HG03196 (cell line): Measurements from ENCODE around the gene DIS3L2.

Experiments
- ATAC-seq: cut with Tn5 transposase; IDR thresholded peaks from one replicate; pipeline ENCODE4 v1.9.1; 2021; ENCODE audit not compliant: unreplicated experiment

The DIS3L2 gene

GRCh38 chr2:232340171-232340935, 378.8 kb downstream of the DIS3L2 start:
- ATAC-seq: no peak

GRCh38 chr2:232341061-232341738, 379.7 kb downstream of the DIS3L2 start:
- no peak for ATAC-seq

GRCh38 chr2:232341739-232342126, 380.2 kb downstream of the DIS3L2 start:
- no peak for ATAC-seq

GRCh38 chr2:232342635-232343565, 381.4 kb downstream of the DIS3L2 start:
- no peak for ATAC-seq

DNA sequence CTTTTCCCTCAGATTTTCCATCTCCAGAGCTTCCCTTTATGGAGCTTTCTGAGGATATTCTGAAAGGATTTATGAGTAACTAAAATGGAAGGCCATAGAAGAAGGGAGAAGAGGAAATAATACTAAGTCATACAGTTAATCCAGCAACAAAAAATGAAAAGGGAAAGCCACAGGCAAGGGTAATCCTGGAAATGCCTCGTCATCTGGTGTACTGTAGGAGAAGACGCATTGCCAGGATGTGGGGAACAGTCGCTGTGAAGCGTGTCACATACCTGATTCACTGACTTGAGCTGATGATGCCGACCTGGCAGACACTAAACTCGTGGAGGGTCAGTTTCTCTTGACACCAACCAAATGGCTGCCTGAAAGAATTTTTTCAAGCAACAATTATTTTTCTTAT, 382.3 kb downstream of the DIS3L2 start:
- ATAC-seq: no peak

DNA sequence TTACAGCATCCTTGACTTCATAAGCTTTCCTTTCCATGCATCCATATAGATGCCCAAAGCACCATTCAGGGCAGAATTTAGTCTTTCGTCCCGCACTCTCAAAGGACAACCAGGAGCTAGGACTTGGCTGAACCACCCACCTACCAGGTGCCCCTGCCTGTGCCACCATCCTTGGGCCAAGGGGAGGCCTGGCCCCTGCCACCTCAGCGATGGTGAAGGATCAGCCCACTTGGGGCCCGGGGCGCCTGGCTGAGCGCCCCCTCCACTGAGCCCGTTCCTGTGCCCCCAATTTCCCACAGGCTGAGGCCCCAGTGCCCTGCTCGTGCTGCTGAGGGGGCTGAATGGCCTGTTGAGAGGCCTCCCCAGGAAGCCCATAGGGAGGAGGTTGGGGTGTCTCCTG, 383.7 kb downstream of the DIS3L2 start:
- ATAC-seq: no peak

DNA sequence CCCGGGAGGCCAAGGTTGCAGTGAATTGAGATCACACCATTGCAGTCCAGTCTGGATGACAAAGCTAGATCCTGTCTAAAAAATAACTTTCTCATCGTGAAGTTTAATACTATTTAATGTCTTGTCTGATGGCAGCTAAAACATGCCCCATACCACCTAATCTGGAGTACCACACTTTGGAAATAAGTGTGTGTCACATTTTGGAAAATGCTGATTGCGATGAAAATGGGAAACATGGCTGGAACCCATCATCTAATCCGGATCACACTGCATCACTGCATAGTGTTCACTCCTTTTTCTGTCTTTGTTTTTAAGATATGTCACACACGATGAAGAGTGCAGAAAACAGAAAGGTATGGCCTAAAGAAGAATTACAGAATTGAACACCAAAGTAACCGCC, 385.9 kb downstream of the DIS3L2 start:
- no peak for ATAC-seq

DNA sequence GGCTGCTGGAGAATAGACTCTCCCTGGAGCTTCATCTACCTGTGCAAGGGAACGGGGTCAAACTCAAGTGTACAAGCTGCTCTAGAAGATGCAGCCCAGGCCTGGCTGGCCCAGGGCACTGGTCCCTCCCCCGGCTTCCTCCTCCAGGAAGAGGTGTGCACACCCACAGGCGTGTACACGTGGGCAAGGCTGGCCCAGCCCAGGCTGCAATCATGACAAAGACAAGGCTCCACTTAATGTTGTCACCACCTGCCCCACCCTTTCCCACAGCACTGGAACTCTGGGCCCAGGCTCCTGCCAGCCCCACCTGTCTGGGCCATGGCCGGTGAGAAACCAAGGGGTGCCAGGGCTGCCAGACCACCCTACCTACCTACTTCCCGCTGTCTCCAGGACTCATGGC, 387.4 kb downstream of the DIS3L2 start:
- ATAC-seq: no peak

DNA sequence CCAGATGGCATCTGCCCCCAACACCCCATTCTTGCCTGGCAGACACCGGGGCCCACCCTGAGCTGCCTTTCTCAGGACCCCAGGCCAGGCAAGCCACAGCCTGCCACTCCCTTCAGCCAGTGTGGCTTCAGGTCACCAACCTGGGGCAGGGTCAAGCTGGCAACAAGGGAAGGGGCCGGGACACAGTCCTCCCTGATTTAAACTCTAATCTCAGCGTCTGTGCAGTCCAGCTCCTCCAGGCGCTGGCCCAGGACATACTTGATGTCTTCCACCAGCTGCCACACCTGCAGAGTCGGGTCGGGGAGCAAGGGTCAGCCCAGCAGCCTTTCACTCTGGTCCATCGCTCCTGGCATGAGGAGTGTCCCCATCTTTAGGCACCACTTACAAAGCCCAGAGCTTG, 388.0 kb downstream of the DIS3L2 start:
- no peak for ATAC-seq

- no peak for ATAC-seq
Observed at GRCh38 chr2:232349946-232350635, 388.6 kb downstream of the DIS3L2 start.

DNA sequence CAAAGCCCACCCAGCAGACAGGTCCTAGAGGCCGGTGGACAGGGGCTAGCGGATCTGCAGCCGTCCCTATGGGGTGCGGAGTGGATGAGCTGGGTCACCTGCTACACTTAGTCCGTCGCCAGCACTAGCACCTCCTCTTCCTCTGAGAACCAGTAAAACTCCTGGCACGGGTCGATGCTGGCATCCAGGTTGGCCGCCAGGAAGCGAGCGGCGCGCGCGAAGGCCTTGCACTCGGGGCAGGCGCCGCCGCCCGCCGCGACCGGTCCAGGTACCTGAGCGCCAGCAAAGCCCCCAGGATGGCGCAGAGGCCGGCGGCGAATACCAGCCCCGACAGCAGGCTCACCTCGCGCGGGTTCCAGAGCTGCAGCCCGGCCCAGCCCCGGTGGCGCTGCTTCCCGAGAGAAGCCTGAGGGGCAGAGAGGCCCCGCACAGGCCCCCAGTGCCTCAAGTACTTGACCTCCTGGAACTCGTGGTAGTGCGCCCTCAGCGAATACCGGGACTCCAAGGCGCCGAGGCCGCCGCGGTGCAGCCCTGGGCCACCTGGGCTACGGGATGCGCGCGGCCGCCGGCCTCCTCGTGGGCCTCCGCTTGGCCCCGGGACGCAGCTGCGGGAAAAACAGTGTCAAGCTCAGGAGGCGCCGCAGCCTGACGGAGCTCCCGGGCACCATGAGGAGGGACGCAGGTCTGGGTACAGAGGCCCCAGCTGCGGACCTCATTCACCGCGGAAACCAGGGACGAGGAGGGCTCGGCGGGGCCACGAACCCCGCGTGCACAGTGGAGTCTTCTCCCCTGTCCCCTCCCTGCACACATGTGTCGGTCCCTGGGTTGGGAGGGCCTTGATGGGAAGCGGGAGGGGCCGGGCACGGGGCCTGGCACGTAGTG, 389.5 kb downstream of the DIS3L2 start:
- ATAC-seq: no peak

DNA sequence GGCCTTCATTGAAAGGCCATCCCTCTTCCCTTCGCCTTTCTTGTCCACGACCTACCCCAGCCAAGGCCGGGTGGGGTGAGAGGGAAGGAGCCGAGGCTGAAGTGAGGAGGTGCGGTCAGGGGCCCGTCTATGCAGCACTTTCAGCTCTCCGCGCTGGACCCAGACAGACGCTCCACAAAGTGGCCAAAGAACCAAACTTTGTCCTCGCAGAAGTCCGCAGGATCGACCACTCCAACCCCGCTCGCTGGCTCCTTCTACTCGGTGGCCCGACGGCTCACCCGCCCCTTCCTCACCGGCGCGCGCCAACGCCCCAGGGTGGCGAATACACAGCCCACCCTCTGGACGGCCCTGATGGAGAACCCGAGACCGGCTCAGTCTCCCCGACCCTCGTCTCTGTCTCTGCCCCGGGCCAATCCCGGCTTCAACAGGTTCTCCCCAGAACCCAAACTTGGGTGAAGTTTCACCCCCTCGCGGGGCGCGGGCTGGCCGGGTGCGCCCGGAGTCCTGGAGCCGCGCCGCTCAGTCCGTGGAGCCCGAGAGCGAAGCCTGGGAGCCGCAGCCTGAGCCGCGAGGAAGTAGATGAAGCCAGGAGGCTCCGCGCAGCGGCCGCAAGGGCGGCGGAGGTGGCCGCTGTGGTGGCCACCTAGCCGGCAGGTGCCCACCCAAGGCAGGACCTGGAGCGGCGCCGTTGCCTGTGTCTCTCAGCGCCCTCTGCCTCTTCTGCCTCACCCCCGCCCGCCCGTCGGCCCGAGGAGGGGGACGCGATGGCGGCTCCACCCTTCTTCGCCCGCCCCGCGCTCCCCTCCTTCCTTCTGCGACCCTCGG, 390.4 kb downstream of the DIS3L2 start:
- ATAC-seq: no peak

- ATAC-seq: no peak
Observed at GRCh38 chr2:232352511-232353091, 391.1 kb downstream of the DIS3L2 start.

DNA sequence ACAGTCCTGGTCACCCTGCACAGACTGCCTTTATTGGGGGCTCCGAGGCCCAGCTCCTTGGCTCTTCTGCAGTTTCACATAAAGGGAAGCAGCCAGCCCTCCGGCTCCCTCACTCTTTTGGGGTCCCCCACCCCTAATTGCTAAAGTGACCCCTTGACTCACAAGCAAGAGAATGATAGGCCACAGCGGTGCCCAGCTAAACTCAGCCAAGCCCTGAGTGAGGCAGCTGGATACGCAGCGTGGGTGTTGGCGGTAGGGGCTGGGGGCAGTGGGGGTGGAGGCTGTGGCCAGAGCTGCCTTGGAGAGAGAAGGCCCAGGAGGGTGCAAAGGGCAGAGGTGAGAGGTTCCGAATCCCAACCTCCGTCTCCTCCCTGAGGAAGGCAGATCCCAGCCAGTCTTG, 391.6 kb downstream of the DIS3L2 start:
- no peak for ATAC-seq

- ATAC-seq: no peak
Observed at GRCh38 chr2:232353660-232354059, 392.1 kb downstream of the DIS3L2 start.

DNA sequence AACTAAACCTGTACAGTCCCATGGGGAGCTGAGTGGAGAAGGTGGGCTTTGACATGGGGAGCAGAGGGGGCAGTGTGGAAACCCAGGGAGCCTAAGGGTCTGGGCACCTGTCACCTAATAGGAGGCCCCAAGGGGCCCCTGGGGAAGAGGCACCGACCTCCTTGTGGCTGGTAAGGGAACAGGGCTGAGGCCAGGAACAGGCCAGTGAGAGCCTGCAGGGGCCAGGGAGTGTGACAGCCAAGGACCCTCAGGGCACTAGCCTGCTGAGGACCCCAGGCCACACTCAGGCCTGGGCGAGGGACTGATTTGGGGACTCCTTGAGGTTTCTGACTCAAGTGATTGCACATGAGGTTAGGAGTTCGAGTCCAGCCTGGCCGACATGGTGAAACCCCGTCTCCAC, 392.6 kb downstream of the DIS3L2 start:
- ATAC-seq: no peak

DNA sequence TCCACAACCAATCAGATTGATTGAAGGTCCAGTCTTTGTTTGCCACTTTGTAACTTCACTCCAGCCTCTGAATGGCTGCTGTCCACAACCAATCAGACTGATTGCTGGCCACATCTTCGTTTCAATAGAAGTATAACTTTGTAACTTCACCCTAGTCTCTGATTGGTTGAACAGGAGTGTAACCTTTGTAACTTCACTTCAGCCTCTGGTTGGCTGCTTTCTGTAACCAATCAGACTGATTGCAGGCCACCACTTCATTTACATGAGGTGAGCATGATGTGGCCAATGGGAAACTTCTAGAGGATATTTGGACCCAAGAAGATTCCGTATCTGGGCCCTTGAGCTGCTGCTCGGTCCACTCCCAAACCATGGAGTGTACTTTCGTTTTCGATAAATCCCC, 400.1 kb downstream of the DIS3L2 start:
- ATAC-seq: no peak

GRCh38 chr2:232362174-232362900, 400.8 kb downstream of the DIS3L2 start:
- ATAC-seq: no peak
